Measurements from ENCODE around the gene BACH2.
"Not testable (repeated sequence)": the region's sequence is repeated elsewhere in the genome, so short reads cannot be mapped to it uniquely, and the experiment has no call there.

BACH2 gene

DNA sequence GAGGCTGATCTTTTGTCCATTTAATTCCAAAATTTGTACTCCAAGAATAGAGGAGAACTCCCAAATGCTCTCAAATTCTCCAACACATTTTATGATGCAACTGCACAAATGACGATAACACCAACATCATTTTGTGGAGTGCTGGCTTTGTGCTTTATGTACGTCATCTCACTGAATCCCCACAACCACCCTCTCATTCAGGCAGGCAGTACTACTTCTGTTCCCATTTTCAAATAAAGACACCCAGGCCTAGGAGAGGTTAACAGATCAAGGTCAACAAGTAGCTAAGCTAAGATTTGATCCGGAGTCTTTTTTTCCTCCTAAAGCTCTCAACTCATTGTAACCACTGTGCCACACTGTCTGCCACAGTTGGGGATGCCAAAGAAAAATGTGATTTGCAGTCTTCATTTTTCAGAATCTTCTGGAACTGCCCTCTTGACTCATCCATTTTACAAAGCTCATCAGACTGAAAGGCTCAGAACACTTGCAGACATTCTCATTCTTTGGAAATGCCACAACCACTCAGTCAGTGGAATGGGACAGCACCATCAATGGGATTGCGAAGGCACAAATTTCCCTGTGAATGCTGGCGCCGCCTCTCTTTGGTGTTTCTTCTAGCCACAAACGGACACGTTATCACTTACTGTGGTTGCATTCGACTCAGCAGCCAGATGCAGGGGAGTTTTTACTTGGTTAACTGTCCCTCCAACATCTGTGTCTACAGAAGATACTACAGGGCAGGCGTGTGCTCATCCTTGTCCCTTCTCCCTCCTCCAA is 217.9 kb downstream of the BACH2 start:
- in situ Hi-C loops (cut with HindIII; ENCODE audit: low sequenced_read_pairs) = no loop called here

DNA sequence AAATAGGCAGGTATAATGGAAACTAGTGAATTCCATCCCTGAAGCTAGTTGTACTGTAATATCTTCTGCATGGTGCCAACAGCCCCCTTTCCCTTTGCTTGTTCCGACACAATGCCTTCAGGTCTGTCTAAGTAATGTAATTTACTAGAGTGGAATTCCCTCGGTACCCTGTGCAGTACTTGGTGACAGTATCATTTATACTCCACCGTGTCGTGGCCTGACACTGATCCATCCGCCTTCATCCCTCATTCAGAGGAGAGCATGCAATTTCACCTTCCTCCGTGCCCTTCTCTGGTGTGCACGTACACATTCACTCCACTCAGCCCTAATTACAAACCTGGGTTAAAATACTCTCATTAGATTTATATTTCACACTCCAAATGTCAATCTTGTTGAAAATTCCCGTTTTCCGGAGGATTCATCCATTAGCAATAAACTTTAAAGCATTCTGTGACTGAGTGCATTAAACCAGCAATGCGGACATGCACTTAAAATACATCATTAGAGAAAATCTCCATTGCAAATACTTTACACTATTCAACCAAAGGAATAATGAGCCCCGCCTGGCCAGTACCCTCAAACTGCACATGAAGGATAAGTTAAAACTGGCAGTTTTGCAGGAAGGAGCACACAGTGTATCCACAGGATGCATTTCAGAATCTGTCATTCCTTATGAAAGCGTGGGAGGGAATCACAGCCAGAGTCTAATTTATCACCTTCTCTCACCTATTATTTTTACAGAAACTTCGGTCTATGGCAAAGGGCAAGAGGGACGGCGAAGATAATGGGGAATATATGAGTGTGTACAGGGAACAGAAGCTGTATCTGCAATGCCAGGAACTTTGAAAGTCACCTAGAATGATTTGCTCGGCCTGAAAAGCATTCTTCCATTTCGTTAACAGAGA is 219.9 kb downstream of the BACH2 start:
- in situ Hi-C loops (cut with HindIII; ENCODE audit: low sequenced_read_pairs) = no loop called here

DNA sequence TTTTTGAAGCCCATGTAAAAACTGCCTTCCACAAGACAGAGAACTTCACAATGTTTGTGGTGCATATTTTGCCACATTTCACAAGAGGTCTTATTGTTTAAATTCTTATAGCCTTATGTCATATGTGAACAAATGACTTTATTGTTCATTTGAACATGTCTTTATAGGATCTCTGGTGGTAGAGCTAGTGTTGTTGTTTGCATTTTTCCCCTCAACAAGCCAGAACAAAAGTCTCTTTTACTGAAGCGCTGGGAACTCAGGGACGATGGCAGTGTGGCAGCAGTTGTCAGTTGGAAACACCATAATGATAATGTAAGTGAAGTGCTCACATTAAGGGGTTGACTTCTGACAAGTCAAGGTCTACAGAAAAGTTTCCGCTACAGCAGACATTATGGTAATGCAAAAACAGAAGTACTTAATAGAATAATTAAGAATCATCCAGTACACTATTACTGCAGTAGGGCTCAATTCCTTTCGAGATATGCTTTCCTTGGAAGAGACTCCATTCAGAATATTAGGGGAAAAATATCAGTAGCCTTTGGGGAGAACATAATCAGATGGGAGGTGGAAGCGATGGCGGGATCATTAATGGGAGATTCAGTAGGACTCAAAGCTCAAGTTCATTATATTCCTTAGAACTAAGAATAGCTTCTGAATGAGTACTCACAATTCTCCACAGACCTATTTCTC is 222.3 kb downstream of the BACH2 start:
- in situ Hi-C loops (cut with HindIII; ENCODE audit: low sequenced_read_pairs) = no loop called here

DNA sequence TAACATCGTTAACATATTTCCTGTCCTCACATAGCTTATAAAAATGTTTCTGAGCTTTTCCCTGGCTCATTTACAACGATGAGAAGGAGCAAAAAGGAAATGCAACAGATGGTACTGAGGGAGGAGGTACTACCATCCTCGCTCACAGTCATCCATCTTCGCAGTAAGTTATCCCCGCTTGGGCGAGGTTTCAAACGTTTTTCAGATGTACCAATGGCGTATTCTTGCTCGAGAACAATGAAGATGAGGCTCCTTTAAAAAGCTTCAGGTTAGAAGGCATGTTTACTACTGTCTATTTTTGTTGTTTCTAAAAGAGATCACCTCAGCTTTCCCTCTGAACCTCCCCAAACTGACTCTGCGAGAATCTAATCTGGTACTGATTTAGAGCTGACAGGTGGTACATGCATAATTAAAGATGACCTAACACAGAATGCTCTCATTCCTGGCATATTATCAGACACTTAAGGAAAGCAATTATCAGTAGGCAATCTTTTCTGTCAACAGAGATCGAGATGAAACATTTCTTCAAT is 223.6 kb downstream of the BACH2 start:
- in situ Hi-C loops (cut with HindIII; ENCODE audit: low sequenced_read_pairs) = no loop called here

DNA sequence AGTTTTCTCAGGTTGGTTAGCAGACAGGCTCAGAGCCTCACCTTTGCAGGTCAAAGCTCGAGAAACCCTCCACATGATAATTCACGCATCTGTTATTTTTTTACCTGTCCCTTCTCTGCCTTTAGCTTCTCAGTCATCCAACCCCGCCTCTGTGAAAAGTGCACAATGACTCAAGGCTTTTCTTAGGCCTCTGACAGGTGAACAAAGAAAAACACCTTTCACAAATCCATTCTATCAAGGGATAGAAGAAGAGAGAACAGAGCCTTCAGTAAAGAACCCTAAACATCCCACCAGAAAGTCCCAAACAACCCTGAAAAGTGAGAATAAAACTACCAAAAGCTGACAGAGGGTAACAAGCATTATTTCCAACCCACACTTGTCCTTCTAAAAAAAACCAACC is 224.1 kb downstream of the BACH2 start:
- in situ Hi-C loops (cut with HindIII; ENCODE audit: low sequenced_read_pairs) = no loop called here

DNA sequence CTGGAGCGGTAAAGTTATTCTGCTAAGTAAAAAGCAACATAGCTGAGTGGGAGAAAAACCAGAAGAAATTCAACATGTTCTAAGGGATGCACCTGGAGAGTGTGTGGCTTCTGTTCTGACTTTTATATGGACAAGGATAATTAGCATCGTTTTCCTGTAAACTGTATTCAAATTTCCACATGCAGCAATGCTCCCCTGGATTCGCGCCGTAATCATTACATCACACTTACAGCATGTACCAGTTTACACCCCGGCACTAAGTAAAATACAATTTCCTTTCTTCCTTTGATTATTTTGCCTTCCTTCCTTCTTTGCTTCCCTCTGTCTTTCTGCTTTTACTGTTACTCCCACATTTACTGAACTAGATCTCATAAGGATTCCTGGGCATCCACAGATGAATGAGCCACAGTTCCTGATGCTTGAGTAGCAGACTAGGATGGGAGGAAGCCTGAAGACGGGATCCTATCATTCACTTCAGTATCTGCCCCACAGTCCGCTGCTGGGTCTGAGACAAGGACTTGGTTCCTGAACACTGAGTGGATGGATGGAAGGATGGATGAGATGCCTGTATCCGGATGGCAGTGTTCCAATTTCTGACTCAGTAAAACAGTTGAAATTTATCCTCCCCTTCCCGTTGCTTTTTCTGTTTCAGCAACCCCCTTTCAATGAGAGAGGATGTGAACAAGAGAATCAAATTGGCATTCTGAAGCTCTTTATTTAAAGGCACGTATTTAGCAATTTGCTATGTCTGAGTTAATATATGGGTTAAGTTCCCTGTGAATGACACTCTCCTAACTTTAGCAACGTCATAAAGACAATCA is 227.7 kb downstream of the BACH2 start:
- in situ Hi-C loops (cut with HindIII; ENCODE audit: low sequenced_read_pairs) = no loop called here

DNA sequence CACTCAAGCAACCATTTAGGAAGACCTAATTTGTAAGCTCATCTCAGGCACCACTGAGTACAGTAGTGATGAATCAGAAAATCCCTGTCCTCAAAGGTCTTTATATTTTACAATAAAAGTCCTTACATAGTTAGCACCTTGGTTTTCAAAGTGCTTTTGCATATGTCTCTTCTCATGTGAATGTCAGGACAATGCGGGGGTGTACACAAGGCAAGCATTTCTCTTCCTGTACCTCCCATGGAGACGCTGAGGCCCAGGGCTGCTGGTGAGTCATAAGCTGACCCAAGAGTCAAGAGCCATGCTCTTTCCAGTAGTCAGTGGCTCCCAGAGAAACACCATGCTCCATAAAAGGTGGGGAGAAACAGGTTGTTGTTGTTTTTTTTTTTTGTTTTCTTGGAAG is 228.4 kb downstream of the BACH2 start:
- in situ Hi-C loops (cut with HindIII; ENCODE audit: low sequenced_read_pairs) = no loop called here

DNA sequence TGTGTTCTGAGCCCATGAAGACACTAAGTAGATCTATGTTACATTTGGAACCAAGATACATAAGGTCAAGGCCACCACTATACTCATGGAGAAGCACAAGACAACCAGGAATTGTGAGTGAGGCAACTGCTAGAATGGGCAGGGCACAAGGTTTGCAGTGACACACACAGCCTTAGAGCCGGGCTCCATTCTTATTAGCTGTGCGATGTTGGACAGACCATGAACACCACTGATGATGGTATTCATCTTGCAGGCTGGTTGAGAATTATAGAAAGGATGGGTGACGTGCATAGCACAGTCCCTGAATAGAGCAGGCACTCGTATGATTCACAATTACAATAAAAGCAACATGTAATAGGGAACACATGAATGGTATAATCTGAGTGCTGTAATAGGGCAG is 229.9 kb downstream of the BACH2 start:
- in situ Hi-C loops (cut with HindIII; ENCODE audit: low sequenced_read_pairs) = no loop called here

DNA sequence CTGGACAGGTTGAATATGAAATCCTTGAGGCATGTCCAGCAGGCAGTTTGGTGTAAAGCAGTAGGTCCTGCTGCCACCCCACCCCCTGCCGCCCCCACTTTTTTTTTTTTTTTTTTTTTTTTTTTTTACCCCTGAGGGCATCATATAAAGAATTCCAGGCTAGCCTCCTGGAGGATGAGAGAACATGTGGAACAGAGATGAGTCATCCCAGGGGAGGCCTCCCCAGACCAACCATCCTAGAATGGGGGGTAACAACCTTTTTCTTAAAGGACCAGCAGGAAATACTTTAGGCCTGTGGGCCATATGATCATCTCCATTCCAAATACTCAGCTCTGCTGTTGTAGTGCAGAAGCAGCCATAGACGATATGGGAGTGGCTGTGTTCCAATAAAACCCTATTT is 231.5 kb downstream of the BACH2 start:
- in situ Hi-C loops (cut with HindIII; ENCODE audit: low sequenced_read_pairs) = no loop called here

DNA sequence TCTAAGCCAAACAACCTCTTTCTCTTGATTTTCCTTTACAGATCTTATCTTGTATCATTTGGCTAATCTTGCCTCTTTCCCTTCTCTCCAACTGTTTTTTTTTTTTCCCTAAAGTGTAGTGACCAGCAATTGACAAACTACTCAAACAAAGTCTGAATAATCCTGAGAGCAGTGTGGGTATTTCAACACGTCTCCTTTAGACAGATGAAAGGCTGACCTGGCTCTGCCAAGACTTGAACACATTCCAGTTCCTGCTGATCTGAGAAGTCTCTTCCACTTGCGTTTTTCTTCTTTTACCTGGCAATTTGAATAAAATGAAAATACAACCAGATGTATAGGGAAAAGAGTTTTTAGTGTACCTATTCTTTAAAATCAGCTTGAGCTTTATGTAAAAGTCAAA is 234.0 kb downstream of the BACH2 start:
- in situ Hi-C loops (cut with HindIII; ENCODE audit: low sequenced_read_pairs) = no loop called here

DNA sequence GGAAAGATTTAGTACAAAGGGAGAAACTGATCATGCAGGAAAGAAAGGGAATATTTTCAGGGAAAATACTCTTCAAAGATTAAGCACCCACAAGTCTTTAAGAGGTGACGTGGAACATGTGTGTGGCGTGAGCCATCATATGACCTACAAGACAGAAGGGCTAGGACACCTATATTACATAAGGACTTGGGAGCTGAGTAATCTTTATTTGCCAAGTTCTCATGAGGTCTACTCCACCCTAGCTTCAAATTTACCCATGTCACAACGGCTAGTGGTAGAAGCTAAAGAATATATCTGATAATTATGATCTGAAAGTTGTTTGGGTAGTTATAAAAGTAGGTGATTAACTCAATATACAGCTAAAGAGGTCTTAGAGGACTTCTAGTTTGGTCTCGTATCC is 234.6 kb downstream of the BACH2 start:
- in situ Hi-C loops (cut with HindIII; ENCODE audit: low sequenced_read_pairs) = no loop called here

DNA sequence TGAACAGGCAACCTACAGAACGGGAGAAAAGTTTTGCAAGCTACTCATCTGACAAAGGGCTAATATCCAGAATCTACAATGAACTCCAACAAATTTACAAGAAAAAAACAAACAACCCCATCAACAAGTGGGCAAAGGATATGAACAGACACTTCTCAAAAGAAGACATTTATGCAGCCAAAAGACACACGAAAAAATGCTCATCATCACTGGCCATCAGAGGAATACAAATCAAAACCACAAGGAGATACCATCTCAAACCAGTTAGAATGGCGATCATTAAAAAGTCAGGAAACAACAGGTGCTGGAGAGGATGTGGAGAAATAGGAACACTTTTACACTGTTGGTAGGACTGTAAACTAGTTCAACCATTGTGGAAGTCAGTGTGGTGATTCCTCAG is 237.5 kb downstream of the BACH2 start:
- in situ Hi-C loops (cut with HindIII; ENCODE audit: low sequenced_read_pairs) = not testable (repeated sequence)

DNA sequence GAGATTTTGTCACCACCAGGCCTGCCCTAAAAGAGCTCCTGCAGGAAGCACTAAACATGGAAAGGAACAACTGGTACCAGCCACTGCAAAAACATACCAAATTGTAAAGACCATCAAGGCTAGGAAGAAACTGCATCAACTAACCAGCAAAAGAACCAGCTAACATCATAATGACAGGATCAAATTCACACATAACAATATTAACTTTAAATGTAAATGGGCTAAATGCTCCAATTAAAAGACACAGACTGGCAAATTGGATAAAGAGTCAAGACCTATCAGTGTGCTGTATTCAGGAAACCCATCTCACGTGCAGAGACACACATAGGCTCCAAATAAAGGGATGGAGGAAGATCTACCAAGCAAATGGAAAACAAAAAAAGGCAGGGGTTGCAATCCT is 240.7 kb downstream of the BACH2 start:
- in situ Hi-C loops (cut with HindIII; ENCODE audit: low sequenced_read_pairs) = not testable (repeated sequence)

DNA sequence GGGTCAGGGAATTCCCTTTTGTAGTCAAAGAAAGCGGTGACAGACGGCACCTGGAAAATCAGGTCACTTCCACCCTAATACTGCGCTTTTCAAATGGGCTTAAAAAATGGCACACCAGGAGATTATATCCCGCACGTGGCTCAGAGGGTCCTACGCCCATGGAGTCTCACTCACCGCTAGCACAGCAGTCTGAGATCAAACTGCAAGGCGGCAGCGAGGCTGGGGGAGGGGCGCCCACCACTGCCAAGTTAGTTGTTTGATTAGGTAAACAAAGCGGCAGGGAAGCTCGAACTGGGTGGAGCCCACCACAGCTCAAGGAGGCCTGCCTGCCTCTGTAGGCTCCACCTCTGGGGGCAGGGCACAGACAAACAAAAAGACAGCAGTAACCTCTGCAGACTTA is 242.4 kb downstream of the BACH2 start:
- in situ Hi-C loops (cut with HindIII; ENCODE audit: low sequenced_read_pairs) = not testable (repeated sequence)

DNA sequence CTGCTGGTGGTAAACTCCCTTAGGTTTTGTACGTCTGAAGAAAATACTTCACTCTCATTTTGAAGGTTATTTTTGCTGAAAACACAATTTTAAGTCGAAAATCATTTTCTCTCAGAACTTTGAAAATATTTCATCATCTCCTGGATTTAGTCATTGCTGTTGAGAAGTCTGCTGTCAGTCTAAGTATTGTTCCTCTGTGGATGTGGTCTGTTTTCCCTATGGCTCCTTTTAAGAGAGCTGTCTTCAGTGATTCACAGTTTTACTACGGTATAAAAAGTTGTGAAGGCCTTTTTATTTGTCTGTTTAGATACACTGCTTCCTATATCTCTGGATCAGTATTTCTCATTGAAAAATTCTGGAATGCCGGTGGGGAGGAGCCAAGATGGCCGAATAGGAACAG is 243.0 kb downstream of the BACH2 start:
- in situ Hi-C loops (cut with HindIII; ENCODE audit: low sequenced_read_pairs) = no loop called here

DNA sequence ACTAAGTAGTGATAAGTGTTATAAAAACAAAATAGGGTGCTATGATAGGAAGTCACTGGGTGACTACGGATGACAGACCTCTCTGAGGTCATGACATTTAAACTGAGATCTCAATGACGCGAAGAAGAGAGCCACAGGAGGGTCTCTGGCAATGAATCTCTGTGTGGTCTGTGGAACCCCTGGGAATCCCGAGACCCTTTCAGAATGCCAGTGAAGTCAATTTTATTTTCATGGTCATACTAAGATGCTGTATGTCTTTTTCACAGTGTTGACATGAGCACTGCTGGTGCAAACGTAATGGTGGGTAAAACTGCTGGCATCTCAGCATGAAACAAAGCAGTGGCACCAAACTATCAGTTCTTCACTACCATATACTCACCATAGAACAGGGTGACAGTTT is 247.3 kb downstream of the BACH2 start:
- in situ Hi-C loops (cut with HindIII; ENCODE audit: low sequenced_read_pairs) = no loop called here

DNA sequence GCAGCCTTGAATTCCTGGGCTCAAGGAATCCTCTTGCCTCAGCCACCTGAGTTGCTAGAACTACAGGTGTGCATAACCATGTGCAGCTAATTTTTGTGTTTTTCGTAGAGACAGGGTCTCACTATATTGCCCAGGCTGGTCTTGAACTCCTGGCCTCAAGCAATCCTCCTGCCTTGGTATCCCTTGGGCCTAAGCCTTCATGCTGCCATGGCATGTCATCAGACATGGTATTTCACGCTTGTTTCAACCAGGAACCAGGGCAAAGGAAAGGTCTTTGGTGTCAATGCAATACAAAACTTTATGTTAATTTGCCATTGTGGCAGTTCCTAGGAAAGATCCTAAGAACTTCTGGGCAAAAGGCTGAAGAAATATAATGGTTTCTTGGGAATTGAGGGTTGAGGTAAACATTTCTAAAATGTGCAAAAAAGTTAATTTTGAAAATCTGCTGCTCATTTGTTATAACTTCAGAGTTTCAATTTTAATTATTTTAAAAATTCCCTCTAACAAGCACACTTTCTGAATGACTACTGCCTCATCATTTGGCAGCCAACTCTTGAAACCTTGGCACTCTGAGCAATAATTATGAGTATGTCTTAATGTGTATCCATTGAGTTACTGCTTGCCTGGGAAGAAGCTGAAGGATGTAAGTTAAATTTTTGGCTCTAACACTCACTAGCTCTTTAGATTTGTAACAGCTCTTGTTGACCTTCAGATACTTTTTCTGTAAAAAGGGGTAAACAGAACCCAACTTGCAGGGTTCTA is 248.3 kb downstream of the BACH2 start:
- in situ Hi-C loops (cut with HindIII; ENCODE audit: low sequenced_read_pairs) = no loop called here

DNA sequence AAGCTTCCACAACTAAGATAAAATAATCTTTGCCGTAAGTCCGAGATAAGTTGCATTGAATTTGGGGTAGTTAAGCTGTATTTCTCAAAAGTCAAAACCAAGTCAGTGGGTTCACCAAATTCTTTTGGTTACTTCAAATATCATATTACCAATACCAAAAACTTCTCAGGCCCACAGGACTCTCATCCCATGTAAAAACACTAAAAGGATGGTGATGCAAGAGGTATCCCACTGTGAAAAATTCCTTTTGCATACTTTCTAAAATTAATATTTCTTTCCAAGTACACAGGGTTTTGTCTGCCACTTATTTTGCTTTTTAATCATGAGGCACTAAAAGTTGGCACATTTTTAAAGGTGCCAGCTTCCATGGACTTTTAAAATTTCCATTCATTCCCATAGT is 251.1 kb downstream of the BACH2 start:
- in situ Hi-C loops (cut with HindIII; ENCODE audit: low sequenced_read_pairs) = no loop called here

DNA sequence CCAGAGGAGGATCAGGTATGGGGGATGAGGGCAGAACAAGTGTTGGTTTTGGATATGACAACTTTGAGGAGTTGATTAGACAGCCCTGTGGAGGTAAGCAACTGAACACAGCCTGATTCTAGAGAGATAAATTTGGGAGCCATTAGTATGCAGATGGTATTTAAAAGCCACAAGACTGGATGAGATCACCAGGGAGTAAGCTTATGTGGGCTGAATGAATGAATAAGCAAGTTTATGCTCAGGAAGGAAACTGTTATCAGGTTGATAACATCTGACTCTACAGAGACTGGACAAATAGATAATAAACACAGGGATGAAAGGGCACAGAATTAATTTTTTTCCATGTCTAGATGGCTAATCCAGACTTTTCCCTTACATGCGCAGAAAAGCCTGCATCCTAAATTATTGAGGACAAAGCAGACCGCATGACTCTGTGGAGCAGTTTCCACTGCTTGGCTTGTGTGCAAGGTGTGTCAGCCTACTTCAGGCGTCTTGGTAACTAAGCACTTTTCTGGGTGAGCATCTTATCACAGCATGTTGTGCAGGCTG is 251.7 kb downstream of the BACH2 start:
- in situ Hi-C loops (cut with HindIII; ENCODE audit: low sequenced_read_pairs) = no loop called here

All from DLD1 (cell line).